HG03066 (cell line): Measurements from ENCODE around the gene ACBD4.
"Not testable (repeated sequence)": the region's sequence is repeated elsewhere in the genome, so short reads cannot be mapped to it uniquely, and the experiment has no call there.

Experiments
- ATAC-seq: cut with Tn5 transposase; IDR thresholded peaks from one replicate; pipeline ENCODE4 v1.9.1; 2021; ENCODE audit warnings: low read depth; ENCODE audit not compliant: unreplicated experiment

The ACBD4 gene

DNA sequence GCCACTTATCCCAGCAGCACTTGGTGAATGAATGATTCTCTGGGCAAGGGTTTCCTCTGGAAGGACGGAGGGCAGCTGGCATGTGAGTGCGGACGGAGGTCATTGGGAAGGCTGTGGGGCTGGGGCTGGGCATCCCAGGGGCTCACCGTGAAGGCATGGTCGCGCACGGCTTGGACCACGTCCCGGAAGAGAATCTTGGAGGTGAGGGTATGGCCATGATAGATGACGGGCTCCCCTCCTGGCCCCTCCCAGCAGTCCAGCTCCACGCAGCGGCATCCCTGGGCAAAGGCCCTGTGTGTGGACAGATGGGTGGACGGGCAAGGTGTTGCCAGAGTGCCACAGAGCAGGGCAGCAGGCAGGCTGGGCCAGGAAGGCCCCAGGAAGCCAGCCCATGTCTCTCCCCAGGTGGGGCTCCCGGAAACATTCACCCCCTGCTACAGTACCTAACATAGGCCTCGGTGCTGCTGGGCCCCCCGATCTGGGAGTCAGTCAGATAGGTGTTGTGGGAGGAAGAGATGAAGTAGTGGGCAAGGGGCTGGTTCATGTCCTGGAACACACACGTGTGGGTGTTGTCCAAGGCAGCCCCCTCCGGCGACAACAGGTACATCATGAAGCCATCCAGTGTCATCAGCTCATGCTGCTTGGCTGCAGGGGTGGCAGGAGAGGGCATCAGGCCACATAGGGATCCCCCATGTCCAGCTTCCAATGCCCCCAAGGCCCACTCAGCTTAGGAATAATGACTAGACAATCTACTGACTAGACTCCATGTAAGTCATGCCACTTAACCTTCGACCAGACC is 17.4 kb upstream of the ACBD4 start:
- ATAC-seq, result no peak

DNA sequence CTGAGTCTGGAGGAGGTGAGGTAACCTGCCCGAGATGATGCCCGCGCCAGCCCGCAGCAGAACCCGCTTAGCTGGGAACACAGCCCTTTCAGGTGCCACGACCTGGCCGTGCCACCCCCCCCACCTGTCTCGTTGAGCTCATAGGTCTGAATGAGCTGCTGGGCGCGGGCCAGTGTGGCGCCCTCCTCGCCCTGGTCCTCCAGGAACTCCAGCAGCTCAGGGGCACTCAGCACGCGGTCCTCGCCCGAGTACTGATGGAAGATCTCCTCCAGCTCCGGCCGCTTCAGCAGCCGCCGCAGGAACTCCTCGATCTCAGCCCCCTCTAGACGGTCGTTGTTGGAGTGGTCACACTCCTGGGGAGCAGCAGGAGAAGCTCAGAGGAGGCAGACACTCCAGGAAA is 16.8 kb upstream of the ACBD4 start:
- ATAC-seq, result no peak

DNA sequence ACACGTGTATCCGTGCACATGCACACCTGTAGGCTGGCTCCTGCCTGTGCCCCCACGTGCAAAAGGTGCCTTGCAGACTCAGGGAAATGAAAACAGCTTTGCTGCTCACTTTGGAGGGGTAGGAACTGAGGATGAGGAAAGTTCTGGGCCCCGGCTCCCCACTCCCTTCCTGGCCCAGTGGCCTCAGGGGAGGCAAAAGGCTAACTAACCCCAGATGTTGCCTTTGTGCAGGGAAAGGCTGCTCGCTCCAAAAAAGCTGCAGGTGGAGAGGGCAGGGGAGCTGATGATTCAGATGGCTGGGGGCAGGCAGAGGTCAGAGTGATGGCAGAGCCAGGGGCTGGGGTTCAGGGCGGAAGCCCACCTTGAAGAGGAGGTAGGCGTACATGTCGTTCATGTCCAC is 15.5 kb upstream of the ACBD4 start:
- ATAC-seq, result no peak

DNA sequence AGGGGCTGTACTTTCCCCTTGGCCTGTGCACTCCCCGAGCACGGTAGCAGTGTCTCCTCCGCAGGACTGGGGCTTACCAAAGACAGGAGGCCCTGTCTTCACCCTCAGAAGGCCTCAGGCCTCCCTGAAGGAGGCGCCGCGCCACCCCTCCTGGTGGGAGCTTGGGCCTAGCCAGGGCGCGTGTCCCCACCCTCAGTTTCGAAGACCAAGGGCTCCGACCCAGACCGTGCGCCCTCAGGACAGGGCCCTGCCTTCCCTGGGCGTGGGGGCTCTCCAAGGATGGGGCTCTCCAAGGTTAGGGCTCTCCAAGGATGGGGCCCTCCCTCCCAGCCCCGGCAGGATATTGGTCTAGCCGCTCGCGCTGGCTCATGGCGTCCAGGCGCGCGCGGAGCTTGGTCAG is 14.9 kb upstream of the ACBD4 start:
- no peak for ATAC-seq

DNA sequence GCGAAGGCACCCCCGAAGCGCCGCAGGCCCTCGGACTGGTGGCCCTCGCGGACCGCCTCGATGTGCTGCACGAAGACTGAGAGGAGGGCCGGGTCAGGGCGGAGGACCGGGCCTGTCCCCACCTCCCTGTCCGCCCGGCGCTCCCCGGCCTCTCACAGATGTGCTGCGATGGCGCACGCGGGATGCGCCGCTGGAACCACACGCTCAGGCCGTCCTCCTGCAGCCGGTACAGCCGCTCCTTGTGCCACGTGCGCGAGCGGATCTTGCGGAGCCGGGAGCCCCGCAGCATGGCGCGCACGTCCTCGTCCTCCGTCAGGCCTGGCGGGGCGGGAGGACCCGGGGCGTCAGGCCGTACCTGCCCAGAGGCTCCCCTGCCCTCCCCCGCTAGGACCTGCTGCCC is 14.4 kb upstream of the ACBD4 start:
- ATAC-seq, result no peak

DNA sequence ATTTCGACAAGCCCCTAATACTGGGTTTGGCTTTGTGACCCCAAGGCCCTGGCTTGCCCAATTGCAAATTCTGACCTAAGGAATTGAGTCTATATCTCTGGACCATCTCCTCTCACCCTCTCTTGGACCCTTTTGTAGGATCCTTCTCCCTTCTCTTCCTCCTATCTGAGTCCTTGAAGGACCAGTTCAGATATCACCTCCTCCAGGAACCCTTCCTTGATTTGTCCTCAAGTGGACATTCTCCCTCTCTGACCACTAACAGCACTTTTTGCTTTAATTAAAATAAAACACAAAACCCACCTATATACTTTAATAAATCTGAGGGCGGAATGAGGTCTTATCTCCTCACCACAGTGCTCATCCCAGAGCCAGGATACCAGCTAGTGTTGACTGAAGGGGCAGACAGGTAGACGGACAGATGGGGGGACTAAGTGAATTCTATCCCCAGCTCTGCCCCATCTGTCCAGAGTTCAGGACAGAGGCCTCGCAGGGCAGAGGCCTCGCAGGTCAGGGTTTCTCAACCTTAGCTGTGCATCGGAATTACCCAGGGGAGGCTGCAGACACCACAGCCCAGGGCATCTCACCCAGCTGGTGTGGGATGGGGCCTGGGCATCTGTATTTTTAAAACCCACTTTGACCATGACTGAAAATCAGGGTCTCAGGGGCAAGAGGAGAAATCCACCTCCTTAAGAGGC is 12.3 kb upstream of the ACBD4 start:
- ATAC-seq, result no peak

DNA sequence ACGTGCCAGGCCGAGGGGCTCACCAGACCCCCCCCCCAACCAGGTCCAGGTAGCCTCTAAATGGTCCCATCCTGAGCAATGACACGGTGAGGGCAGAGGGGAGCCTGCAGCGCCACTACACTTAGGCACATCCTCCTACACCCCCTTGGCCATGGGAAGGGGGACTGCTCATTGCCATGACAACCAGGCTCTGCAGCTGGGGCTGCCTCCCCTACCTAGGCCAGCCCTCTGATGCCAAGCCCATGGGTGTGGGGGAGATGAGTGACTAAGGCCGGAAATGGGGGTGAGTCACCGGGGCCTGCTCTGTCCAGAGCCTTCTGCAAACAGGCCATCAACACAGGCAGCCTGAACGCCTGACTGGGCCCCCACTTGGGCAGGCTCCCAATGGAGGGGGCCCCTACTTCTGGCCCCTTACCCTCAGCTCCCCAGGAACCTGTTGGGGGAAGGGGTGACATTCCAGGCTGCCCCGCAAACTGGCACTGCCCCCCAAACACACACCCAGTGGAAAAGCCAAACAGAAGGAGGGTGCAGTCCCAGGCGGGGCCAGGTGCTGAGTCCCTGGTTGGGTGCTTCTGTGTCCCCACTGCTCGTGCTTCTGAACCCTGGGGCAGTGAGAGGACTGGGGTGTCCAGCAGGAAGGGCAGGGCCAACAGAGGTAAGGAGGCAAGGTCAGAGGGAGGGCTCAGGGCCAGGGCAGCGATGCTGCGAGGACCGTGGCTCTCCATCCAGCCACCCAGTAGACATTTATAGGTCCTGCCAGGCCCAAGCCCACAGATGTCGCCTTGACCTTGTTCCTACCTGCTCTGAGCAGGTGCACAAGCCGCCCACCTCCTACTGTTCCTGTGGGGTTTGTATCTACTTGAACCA is 11.3 kb upstream of the ACBD4 start:
- no peak for ATAC-seq

DNA sequence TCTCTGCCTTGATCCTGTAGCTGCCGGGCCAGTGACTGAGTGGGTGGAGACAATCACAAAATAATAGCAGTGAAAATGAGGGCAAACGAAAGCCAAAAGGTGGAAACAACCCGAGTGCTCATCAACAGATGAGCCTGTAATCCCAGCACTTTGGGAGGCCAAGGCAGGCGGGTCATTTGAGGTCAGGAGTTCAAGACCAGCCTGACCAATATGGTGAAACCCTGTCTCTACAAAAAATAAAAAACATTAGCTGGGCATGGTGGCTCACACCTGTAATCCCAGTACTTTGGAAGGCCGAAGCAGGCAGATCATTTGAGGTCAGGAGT is 10.7 kb upstream of the ACBD4 start:
- not testable (repeated sequence) for ATAC-seq

DNA sequence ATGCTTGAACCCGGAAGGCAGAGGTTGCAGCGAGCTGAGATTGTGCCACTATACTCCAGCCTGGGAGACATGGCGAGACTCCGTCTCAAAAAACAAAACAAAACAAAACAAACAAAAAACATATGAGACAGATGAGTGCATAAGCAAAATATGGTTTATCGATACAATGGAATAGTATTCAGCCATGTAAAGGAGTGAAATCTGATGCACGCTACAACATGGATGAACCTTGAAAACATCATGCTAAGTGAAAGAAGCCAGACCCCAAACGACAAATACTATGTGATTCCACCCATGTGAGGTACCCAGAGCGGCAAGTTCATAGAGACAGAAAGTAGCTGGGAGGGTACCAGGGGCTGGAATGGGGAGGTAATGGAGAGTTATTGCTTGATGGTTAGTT is 10.0 kb upstream of the ACBD4 start:
- no peak for ATAC-seq

DNA sequence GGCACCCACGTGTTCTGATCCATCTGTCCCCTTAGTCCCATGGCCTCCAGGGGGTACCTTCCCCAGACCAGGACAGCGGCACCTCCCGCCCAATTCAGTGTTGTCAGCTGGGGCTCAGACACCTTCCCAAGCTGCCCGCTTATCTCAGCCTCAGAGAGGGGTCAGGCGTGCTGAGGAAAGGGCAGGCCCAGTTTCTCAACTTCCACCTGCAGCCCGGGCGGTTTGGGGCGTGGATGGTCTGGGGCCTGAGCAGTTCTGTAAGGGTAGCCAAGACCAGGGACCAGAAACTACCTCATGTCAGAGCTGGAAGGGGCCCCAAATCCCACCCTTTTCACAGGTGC is 8.3 kb upstream of the ACBD4 start:
- ATAC-seq, result no peak

DNA sequence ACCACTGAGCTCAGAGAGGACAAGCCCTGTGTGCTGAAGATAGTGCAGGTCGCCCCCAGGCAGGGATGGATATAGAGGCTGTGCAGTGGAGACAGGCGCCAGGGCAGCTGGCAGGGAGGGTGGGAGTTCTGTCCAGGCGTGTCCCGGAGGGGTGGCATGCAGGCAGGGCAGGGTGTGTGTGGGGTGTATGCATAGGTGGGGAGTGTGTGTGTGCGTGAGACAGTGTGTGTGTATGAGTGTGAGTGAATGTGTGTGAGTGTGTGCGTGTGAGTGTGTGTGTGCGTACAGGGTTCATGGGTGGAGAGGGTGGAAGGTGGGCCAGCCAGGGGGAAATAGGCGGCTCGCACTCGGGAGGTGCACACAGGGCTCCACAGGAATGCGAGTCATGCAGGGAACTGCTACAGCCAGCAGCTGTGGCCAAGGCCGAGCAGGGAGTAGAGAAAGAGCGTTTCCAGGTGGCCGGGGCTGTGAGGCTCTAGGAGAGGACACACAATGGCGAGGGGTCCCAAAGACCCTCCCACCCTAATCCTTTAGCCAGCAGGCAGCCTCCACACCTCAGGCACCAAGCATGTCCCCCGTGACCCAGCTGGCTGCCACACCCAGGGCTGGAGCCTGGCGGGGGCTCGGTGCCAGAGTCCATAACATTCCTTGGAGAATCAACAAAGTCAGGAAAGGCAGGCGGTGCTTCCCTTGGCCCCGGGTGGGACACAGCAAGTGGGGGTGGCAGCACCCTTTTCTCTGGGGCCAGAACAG is 7.8 kb upstream of the ACBD4 start:
- ATAC-seq, result no peak

DNA sequence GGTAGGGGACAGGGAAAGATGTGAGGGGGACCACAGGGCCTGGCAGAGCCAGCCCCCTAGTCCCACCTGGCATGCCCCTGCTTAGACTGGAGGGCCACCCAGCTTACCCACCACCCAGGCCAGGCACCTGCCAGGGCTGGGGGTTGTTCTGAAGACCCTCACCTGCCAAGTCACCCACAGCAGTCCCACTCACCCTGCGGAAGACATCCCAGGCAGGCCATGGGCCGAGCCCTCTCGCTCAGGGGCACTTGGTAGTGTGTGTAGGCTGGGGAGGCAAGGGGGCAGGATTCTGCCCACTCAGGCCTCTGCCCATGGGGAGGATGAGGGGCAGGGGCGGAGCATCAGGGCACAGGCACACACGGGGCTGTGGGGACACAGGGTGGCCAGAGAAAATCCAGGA is 7.2 kb upstream of the ACBD4 start:
- no peak for ATAC-seq

DNA sequence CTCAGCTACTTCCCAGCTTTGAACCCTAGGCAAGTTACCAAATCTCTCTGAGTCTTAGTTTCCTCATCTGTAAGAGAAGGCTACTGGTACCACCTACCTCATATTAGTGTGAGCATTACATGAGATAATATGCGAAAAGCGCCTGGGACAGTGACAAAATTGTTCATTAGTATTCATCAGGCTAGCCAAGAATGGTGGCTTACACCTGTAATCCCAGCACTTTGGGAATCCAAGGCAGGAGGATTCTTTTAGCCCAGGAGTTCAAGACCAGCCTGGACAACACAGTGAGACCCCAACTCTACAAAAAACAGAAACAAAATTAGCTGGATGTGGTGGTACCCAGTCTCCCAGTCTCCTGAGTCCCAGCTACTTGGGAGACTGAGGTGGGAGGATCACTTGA is 6.5 kb upstream of the ACBD4 start:
- ATAC-seq, result no peak

DNA sequence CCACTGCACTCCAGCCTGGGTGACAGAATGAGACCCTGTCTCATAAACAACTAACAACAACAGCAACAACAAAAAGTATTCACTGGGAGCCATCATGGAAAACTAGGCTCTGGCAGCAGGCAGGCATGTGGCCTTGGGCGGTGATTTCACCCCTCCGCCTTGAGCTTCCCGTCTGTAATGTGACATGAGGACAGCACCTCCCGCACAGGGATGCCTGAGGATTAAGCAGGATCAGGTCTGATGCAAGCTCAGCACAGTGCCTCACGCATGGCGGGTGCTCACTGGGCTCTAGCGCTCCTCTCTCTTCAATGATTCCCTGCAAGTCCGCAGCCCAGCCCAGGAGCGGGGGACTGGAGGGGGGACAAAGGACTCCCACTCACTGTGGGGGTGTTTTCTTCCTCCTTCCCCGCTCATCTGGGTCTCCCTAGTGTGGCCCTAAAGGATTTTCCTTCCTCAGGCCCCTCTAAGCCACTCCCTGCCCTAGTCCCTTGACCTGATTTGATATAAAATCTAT is 6.0 kb upstream of the ACBD4 start:
- ATAC-seq, result no peak

DNA sequence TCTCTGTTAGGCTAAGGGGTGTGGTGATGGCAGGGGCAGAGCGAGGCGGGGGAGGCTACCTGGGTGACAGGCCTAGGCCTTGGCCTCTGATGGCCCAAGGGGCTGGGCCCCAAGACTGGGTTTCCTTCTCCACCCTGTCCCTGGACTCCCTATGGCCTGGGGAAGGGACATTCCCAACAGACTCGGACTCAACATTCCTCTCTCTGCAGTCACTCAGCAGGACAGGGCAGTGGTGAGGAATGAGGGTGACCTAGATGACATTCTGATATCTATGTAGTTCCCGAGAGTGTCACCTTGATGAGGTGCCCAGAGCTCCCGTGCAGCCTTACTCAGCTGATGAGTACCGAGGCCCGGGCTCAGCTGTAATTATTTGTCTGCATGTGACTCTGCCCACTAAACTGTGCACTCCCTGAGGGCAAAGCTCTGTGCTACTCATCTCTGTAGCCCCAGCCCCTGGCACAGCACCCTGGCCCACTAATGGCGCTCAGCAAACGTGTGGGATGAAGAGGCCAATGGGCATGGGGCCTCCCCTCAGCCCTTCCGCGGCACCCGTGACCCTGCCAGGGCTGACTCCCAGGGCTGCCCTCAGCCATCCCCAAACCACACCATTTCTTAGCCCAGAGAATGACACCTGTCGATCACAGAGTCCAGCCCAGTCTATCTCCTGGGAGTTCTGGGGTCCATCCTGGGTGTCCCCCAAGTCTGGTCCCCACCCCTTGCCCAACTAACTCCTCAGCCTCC is 5.4 kb upstream of the ACBD4 start:
- ATAC-seq, result no peak

DNA sequence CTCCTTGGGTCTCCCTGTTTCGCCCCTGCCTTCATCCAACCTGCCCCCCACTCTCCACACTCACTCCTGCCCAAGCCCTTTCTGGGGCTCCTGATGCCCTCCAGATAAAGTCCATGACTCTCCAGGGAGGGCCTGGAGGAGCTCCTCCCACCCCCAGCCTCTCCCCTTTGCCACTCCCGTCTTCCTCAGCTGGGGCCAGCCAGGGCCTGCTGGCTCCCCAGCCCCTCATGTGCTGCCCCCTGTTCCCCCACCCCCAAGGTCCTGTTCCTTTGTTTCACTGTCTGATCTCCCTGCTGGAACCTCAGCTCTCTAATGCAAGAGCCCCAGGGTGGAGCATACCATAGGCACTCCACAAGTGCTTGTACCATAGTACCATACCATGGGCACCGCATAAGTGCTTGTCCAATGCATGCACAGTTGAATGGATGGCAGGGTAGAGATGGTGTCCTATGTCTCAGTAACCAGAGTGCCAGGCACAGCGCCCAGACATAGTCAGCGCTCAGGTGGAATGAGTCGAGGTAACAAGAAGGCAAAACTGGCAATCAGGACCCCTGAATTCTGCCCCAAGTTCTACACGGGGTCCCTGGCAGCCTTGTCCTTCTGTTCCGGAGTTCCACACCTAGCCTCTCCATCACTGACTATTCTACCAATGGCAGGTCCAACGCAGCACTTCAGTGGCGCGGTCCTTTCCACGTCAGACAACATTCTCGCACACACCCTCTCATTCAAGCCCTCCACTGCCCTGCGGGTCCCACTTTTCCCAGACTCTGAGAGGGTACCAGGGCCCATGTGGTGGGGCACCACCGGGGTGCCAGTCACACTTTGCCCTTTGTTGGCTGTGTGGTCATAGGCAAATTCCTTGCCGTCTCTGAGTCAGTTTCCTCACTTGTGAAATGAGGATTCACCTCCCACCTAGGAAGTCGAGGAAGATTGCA is 4.5 kb upstream of the ACBD4 start:
- no peak for ATAC-seq

DNA sequence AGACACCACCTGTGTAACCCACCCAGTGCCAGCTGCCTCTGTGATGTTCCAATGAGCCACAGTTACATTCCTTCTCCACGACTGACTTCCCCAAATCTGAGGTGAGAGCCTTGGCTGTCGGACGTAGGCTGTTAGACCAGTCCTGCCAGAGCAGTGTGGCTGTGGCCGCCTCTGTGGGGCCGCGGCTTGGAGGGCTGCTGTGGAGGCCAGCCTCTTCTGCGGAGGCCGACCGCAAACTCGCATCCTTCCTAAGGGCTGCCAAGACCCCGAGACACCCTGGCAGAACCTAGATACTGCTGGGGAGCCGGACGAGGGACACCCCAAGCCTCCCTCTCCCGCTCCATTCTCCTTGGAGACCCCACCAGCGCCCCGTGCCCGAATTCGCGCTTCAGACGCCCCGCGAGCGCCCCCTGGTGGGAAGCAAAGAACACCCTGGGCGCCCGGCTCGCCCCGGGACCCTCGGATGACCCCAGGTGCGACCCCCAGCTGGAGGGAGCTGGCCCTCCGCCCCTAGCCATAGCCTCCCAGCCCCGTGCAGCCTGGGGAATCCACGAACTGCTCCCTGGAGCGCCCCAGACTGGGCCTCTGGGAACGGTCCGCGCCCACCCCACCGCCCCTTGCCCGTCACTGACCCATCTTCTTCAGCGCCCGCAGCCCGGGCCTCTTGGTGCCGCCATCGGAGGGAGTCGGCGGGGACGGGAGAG is 3.7 kb upstream of the ACBD4 start:
- ATAC-seq, result no peak

DNA sequence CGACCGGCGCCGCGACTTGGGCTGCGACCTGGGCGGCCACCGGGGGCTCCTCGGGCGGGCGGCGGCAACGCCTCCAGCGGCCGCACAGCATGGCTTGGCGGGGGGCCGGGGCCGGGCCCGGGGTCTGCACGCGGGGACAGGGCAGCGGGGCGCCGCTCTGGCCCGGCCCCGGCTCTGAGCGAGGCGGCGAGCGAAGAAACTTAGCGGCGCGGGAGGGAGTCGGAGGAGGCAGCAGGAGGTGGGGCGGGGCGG is 3.2 kb upstream of the ACBD4 start, which contains the start of gene PLCD3:
Gene PLCD3, minus strand, starts transcription at position 196 of the 252 bp plus-strand sequence. Its CDS starts 105 bp downstream, at position 91.
- ATAC-seq, result no peak
